HepG2 (cell line): ENCODE results near the gene TREML1. TPM values are rescaled to one million over a fixed set of nuclear protein-coding genes. Genes with fewer than 3 reads are reported as not detected.
A peak's percentile ranks its signal among the peaks of the same experiment; 100 is the strongest.

Experiments used
- ATAC-seq: fragments of 200-7000 bp; cut with Tn5 transposase; 3 replicates; pipeline ENCODE4 v1.9.1; 2020; ENCODE audit warnings: mild to moderate bottlenecking, moderate library complexity
- Bru-seq: library from RNA; stranded (reverse); fragments of 400-500 nt; gene quantifications from one replicate; lab custom pipeline; 2021; lab: Mats Ljungman, UMichigan
- BruChase-seq, 2 experiments: library from RNA; stranded (reverse); fragments of 400-500 nt; gene quantifications; one replicate each; lab custom pipeline; 2021; lab: Mats Ljungman, UMichigan
- BruUV-seq: library from RNA; stranded (reverse); fragments of 400-500 nt; replicated peaks from 2 replicates; lab custom pipeline; 2021; lab: Mats Ljungman, UMichigan
- CTCF ChIA-PET: fragments of 300-600 bp; formaldehyde crosslinking; extraction: SDS; loops from one replicate; lab custom pipeline; 2021; ENCODE audit warnings: low total read pairs, inconsistent platforms, low intra/inter-chr PET ratio; lab: Yijun Ruan, JAX
- POLR2A ChIA-PET: fragments of 350-600 bp; sonication (Branson Sonifier 250); formaldehyde crosslinking; loops from one replicate; lab custom pipeline; 2020; ENCODE audit warnings: antibody characterized with exemption, inconsistent platforms; lab: Yijun Ruan, JAX
- DNase-seq: peaks from one replicate; pipeline ENCODE4 v3.0.0-alpha.2; 2015; ENCODE audit warnings: low spot score
- FAIRE-seq: peaks from 3 replicates; lab custom pipeline; 2011; peaks lifted over from hg19 to GRCh38; lab: Jason Lieb, UNC
- H2AFZ ChIP-seq: one replicate; pipeline ENCODE4 v1.6.1; 2011; ENCODE audit warnings: low read length, inconsistent platforms
- H3K27ac ChIP-seq: fragments of 300-600 bp; 3 replicates; pipeline ENCODE4 v1.8.0; 2011; ENCODE audit warnings: mixed run types, mild to moderate bottlenecking, mixed read lengths, low read length, inconsistent platforms; ENCODE audit not compliant: insufficient read depth; ENCODE audit errors: extremely low read length
- H3K27me3 ChIP-seq, 2 experiments: fragments of 200-600 bp in 1 of 2; 2 replicates in 1 of 2; 3 replicates in 1 of 2; pipeline versions ENCODE4 v1.6.0 to v1.8.0; 2011; ENCODE audit warnings: low read length in 2 of 2, mild to moderate bottlenecking in 2 of 2, moderate library complexity in 2 of 2, inconsistent platforms in 1 of 2; ENCODE audit not compliant: insufficient read depth in 2 of 2, control insufficient read depth in 1 of 2
- H3K36me3 ChIP-seq, 2 experiments: fragments of 200-600 bp in 1 of 2; replicated peaks in 1 of 2; 2 replicates in 1 of 2; 3 replicates in 1 of 2; pipeline versions ENCODE4 v1.5.1 to v1.8.0; 2011; ENCODE audit warnings: low read length in 2 of 2, inconsistent platforms in 1 of 2; ENCODE audit not compliant: insufficient read depth in 2 of 2, control insufficient read depth in 1 of 2
- H3K4me1 ChIP-seq: 2 replicates; pipeline ENCODE4 v1.5.1; 2012; ENCODE audit warnings: low read length, inconsistent platforms; ENCODE audit not compliant: insufficient read depth
- H3K4me2 ChIP-seq: 2 replicates; pipeline ENCODE4 v1.6.0; 2011; ENCODE audit warnings: low read depth, low read length, inconsistent platforms
- H3K4me3 ChIP-seq, 3 experiments: fragments of 200-600 bp in 1 of 3; sonication (generic), shearing (Covaris generic) in 1 of 3; replicated peaks in 1 of 3; 2 replicates each; pipeline ENCODE4 v1.5.1; 2011 to 2016; ENCODE audit warnings: low read length in 3 of 3, inconsistent platforms in 2 of 3, low read depth in 2 of 3, mild to moderate bottlenecking in 2 of 3, control low read depth in 1 of 3, mixed read lengths in 1 of 3; ENCODE audit not compliant: insufficient read depth in 1 of 3
- H3K79me2 ChIP-seq: one replicate; pipeline ENCODE4 v1.6.1; 2011; ENCODE audit warnings: low read length, inconsistent platforms; ENCODE audit not compliant: insufficient read depth
- H3K9ac ChIP-seq: 2 replicates; pipeline ENCODE4 v1.6.0; 2011; ENCODE audit warnings: mild to moderate bottlenecking, low read depth, low read length, inconsistent platforms; ENCODE audit not compliant: insufficient read depth
- H3K9me3 ChIP-seq: 2 replicates; pipeline ENCODE4 v1.5.1; 2012; ENCODE audit warnings: mild to moderate bottlenecking, low read length
- H4K20me1 ChIP-seq: 2 replicates; pipeline ENCODE4 v1.6.0; 2011; ENCODE audit warnings: inconsistent platforms, mild to moderate bottlenecking, low read length, moderate library complexity; ENCODE audit not compliant: insufficient read depth
- RBM39 ChIP-seq: fragments of 200-400 bp; formaldehyde crosslinking; IDR thresholded peaks from one replicate; pipeline ENCODE4 v1.6.1; 2018; ENCODE audit warnings: antibody characterized with exemption, mild to moderate bottlenecking, low read depth, low read length; ENCODE audit not compliant: poor library complexity, severe bottlenecking
- SIN3B ChIP-seq: fragments of 150-350 bp; IDR thresholded peaks from 2 replicates; pipeline ENCODE4 v1.6.1; 2014; ENCODE audit warnings: low read length
- ZNF264 ChIP-seq: sonication (generic); formaldehyde crosslinking; IDR thresholded peaks from 2 replicates; pipeline ENCODE4 v1.4.0; 2020; ENCODE audit warnings: missing genetic modification reagents
- WGBS: methylation state at CpG from one replicate; pipeline ENCODE4 v1.1.6; 2017; ENCODE audit warnings: low lambda C conversion rate; 5-methylcytosine and 5-hydroxymethylcytosine counted together
- in situ Hi-C: cut with HindIII; loops from 2 replicates; pipeline ENCODE4 v1.10.0; 2017; ENCODE audit warnings: low pct_unique_long_range_greater_than_20kb; ENCODE audit not compliant: extremely low pct_ligation_motif_present
- intact Hi-C: fragments of 100-400 bp; cut with micrococcal nuclease; formaldehyde crosslinking; loops from one replicate; pipeline ENCODE4 v1.10.0; 2022; ENCODE audit not compliant: unreplicated experiment
- long read RNA-seq, 2 experiments: library from RNA in 1 of 2; library from polyadenylated mRNA in 1 of 2; stranded (forward) in 1 of 2; unstranded in 1 of 2; transcript quantifications; one replicate each; pipeline ENCODE4 v2.0.0, GENCODE V29; 2019 to 2022
- polyA minus RNA-seq, 3 experiments: library from RNA; depleted of rRNA, polyadenylated mRNA; stranded (reverse); fragments of >200 nt; gene quantifications; 2 replicates each; pipeline ENCODE4 v1.2.3, GENCODE V29; 2011; ENCODE audit warnings: low replicate concordance in 1 of 3
- polyA plus RNA-seq, 8 experiments: library from polyadenylated mRNA; depleted of rRNA in 3 of 8; stranded (reverse) in 7 of 8; unstranded in 1 of 8; fragments of >200 nt; fragmentation: Illumina TruSeq in 4 of 8; extraction: Trizol in 4 of 8; gene quantifications; 2 replicates each; pipeline versions ENCODE4 v1.2.1 to v1.2.3, GENCODE V29; 2011 to 2016; ENCODE audit warnings: low read depth in 4 of 8, missing spikeins in 1 of 8, mixed read lengths in 1 of 8; ENCODE audit not compliant: insufficient read depth in 1 of 8
- total RNA-seq, 5 experiments: library from RNA; depleted of rRNA; stranded (reverse); fragments of >200 nt; fragmentation: Illumina TruSeq; extraction: Trizol; gene quantifications; 2 replicates each; pipeline ENCODE4 v1.2.3, GENCODE V29; 2016; ENCODE audit warnings: low read depth in 1 of 5
- TF ChIP-seq, protein P1 (sequence below): sonication (generic); formaldehyde crosslinking; conservative IDR thresholded peaks from 2 replicates; pipeline ENCODE4 v1.8.1; 2023; ENCODE audit warnings: missing genetic modification reagents
- TF ChIP-seq, protein P2 (sequence below): IDR thresholded peaks from 2 replicates; pipeline ENCODE4 v1.6.1; 2016; ENCODE audit warnings: missing compliant biosample characterization, missing genetic modification reagents, borderline replicate concordance

The TREML1 gene, protein sequence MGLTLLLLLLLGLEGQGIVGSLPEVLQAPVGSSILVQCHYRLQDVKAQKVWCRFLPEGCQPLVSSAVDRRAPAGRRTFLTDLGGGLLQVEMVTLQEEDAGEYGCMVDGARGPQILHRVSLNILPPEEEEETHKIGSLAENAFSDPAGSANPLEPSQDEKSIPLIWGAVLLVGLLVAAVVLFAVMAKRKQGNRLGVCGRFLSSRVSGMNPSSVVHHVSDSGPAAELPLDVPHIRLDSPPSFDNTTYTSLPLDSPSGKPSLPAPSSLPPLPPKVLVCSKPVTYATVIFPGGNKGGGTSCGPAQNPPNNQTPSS
- total RNA-seq (2016; rRNA removed; fragmentation: Illumina TruSeq; extraction: Trizol): not detected in 2 replicates
- total RNA-seq (2016; cell fraction: cytosol; rRNA removed; fragmentation: Illumina TruSeq; extraction: Trizol; ENCODE audit: low read depth): not detected in 2 replicates
- total RNA-seq (2016; cell fraction: insoluble cytoplasmic fraction; rRNA removed; fragmentation: Illumina TruSeq; extraction: Trizol): not detected in 2 replicates
- total RNA-seq (2016; cell fraction: membrane; rRNA removed; fragmentation: Illumina TruSeq; extraction: Trizol): not detected in 2 replicates
- total RNA-seq (2016; cell fraction: nucleus; rRNA removed; fragmentation: Illumina TruSeq; extraction: Trizol): not detected in 2 replicates
- not detected in 2 replicates for polyA plus RNA-seq (2011; rRNA removed)
- polyA plus RNA-seq (2011; cell fraction: cytosol; rRNA removed): not detected in 2 replicates
- polyA plus RNA-seq (2011; cell fraction: nucleus; rRNA removed): not detected in 2 replicates
- polyA plus RNA-seq (2012): not detected in 2 replicates
- polyA plus RNA-seq (2016; cell fraction: cytosol; fragmentation: Illumina TruSeq; extraction: Trizol; ENCODE audit: low read depth): not detected in 2 replicates
- polyA plus RNA-seq (2016; cell fraction: insoluble cytoplasmic fraction; fragmentation: Illumina TruSeq; extraction: Trizol; ENCODE audit: low read depth): not detected in 2 replicates
- not detected in 2 replicates for polyA plus RNA-seq (2016; cell fraction: membrane; fragmentation: Illumina TruSeq; extraction: Trizol; ENCODE audit: low read depth)
- polyA plus RNA-seq (2016; cell fraction: nucleus; fragmentation: Illumina TruSeq; extraction: Trizol; ENCODE audit: insufficient read depth, low read depth): not detected in 2 replicates
- polyA minus RNA-seq (2011; rRNA and poly(A)+ RNA removed; ENCODE audit: low replicate concordance): not detected in 2 replicates
- not detected in 2 replicates for polyA minus RNA-seq (2011; cell fraction: cytosol; rRNA and poly(A)+ RNA removed)
- not detected in 2 replicates for polyA minus RNA-seq (2011; cell fraction: nucleus; rRNA and poly(A)+ RNA removed)
- Bru-seq, nascent RNA: percentile 12 among the genes with signal in this experiment
- not detected for BruChase-seq, experiment 1, labeled RNA remaining after a 6-hour chase
- BruChase-seq, experiment 2, labeled RNA remaining after a 2-hour chase: not detected
- long read RNA-seq, experiment 1: 0 reads
- long read RNA-seq, experiment 2: 0 reads

DNA sequence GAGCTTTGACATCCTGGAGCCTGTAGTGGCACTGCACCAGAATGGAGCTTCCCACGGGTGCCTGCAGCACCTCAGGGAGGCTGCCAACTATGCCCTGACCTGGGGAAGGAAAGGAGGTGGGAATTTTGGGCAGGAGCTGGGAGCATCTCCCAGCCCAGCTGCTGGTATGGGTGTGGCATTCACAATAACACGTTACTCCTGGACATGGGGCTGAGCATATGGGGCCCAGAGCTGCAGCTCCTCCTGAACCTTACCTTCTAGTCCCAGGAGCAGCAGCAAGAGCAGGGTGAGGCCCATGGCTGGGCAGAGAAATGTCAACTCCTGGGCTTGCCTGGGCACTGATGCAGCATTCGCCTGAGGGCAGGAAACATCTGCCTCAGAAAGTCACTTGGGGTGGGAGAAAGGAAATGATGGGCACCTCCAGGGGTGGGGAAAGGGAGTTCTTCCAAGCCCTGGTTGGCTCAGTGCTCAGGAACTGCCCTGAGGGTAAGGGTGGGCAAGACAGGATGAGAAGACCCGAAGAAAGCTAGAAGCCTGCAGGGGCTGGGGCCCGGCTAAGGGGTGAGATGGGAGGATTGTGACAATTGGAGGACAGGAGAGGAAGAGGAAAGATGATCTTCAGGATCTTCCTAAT, at the start of gene TREML1:
TSS of gene TREML1 (minus strand) at position 356 of the 634 bp plus-strand sequence. CDS start at position 297, 59 bp downstream.
- FAIRE-seq (no peak), DNase-seq (no peak)
- no peak within 1 kb of the TSS for H2AFZ ChIP-seq
- BruUV-seq: no TSS peak
- TF ChIP-seq ZNF264 (CRISPR knock-in tag) (no peak), RBM39 (no peak), SIN3B (no peak)
- TF ChIP-seq, protein P1, sequence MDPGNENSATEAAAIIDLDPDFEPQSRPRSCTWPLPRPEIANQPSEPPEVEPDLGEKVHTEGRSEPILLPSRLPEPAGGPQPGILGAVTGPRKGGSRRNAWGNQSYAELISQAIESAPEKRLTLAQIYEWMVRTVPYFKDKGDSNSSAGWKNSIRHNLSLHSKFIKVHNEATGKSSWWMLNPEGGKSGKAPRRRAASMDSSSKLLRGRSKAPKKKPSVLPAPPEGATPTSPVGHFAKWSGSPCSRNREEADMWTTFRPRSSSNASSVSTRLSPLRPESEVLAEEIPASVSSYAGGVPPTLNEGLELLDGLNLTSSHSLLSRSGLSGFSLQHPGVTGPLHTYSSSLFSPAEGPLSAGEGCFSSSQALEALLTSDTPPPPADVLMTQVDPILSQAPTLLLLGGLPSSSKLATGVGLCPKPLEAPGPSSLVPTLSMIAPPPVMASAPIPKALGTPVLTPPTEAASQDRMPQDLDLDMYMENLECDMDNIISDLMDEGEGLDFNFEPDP (CRISPR knock-in tag): 0 out of 2 replicates have a peak, but pooled peaks have one; percentile 20
- TF ChIP-seq, protein P2, sequence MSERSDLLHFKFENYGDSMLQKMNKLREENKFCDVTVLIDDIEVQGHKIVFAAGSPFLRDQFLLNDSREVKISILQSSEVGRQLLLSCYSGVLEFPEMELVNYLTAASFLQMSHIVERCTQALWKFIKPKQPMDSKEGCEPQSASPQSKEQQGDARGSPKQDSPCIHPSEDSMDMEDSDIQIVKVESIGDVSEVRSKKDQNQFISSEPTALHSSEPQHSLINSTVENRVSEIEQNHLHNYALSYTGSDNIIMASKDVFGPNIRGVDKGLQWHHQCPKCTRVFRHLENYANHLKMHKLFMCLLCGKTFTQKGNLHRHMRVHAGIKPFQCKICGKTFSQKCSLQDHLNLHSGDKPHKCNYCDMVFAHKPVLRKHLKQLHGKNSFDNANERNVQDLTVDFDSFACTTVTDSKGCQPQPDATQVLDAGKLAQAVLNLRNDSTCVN (CRISPR knock-in tag): no peak
- TF ChIP-seq, all 625 proteins: peak for 1
- Histone ChIP-seq H3K27me3 (peaks cover 3 to 13% of the 10 kb centered on the region in 2 experiments; a peak in 1 of 5 replicates), H3K27ac (peak within 1 kb of the TSS; percentile 0), H3K36me3 (no peaks in the 10 kb centered on the region), H3K79me2 (no peaks in the 10 kb centered on the region), H3K9me3 (no peaks in the 10 kb centered on the region), H3K4me3 (no peak within 1 kb of the TSS), H3K4me1 (peaks cover 25% of the 10 kb centered on the region), H3K9ac (no peak within 1 kb of the TSS), H4K20me1 (no peaks in the 10 kb centered on the region), H3K4me2 (peak within 1 kb of the TSS; percentile 30)
- ChIA-PET POLR2A (no interaction called here), CTCF (no interaction called here)
- no peak for ATAC-seq
- intact Hi-C loops: no loop called here
- in situ Hi-C loops: no loop called here
- 68% methylated on average over 3 of the region's 5 CpGs for whole genome bisulfite sequencing
